Measurements from ENCODE around the gene MINK1.
A peak's percentile ranks its signal among the peaks of the same experiment; 100 is the strongest.

DNA sequence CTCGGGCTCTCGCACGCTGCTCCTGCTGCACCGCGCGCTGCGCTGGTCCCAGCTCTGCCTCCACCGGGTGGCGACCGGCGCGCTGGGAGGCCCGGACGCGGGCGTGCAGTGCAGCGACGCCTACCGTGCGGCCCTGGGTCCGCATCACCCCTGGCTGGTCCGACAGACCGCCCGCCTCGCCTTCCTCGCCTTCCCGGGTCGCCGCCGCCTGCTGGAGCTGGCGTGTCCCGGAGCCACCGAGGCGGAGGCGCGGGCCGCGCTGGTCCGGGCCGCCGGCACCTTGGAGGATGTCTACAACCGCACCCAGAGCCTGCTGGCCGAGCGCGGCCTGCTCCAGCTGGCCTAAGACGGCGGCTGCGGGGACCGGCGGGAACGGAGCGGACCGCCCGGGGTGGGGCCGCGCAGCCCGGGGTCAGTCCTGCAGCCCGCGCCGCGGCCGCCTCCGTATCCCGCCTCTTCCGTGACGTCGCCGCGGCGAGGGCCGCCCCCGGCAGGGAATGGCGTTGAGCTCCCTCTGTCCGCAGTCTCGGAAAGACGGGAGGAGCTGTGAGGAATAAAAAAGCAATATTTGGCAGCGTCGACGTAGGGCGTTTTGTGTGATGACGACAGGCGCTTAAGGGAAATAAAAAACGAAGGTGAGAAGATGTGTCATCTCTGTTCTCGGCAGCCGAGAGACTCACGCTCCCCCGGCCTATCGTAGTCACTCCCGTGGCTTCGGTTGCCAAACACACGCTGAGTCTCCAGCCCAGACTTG, 43.0 kb upstream of the MINK1 start:
- TF ChIP-seq, protein P1, sequence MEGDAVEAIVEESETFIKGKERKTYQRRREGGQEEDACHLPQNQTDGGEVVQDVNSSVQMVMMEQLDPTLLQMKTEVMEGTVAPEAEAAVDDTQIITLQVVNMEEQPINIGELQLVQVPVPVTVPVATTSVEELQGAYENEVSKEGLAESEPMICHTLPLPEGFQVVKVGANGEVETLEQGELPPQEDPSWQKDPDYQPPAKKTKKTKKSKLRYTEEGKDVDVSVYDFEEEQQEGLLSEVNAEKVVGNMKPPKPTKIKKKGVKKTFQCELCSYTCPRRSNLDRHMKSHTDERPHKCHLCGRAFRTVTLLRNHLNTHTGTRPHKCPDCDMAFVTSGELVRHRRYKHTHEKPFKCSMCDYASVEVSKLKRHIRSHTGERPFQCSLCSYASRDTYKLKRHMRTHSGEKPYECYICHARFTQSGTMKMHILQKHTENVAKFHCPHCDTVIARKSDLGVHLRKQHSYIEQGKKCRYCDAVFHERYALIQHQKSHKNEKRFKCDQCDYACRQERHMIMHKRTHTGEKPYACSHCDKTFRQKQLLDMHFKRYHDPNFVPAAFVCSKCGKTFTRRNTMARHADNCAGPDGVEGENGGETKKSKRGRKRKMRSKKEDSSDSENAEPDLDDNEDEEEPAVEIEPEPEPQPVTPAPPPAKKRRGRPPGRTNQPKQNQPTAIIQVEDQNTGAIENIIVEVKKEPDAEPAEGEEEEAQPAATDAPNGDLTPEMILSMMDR (IDR thresholded peaks at IDR 0.05) = peak; percentile 91
- TF ChIP-seq ZFX (IDR thresholded peaks at IDR 0.05; ENCODE audit: borderline replicate concordance) = no peak

All from 22Rv1 (cell line).